ENCODE measurements around the gene APOC3.

APOC3 gene

GRCh38 chr11:116825854-116826750, 3.6 kb upstream of the APOC3 start:
- H3K9ac ChIP-seq: no peak overlapping the region
- H3K4me2 ChIP-seq: no peak overlapping the region
- TF ChIP-seq CTCF (conservative IDR thresholded peaks at IDR 0.05; ENCODE audit: low read depth, low read length): no peak

DNA sequence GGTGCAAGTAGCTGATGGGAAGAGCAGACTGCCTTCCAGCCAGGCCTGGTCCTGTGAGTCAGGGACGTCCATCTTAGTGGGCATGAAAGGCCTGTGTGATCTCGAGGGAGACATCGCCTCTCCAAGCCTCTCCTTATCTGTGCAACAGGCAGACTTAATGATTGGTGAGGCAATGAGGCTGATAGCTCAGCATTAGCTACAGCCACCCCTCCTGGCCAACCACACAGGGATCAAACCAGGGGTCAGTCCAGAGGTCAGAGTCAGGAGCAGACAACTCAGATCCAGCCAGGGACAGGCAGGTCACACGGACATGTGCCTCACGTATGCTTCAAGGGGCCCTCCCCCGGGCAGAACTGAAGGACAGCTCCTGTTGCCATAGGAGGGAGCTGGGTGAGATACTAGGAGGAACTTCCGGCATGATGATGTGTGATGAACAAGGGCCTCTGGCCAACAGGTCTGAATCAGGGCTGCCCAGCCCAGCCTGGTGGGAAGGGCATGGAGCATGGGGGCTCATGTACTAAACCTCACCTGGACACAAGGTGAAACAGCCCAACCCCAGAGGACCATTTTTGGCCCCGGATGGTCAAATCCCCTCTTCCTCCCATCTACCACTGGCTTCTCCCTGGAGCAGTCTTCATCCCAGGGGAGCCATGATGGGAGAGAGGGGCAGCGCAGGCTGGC, 2.8 kb upstream of the APOC3 start:
- Histone ChIP-seq H3K4me1 (ENCODE audit: low read depth, poor library complexity, severe bottlenecking) (no peaks in the 10 kb centered on the region), H4K20me1 (ENCODE audit: insufficient read depth) (no peaks in the 10 kb centered on the region), H3K4me3 (IDR thresholded peaks at IDR 0.05; ENCODE audit: insufficient read depth, low read depth, low read length) (no peak overlapping the region), H2AFZ (ENCODE audit: low read depth) (no peak overlapping the region), H3K36me3 (ENCODE audit: insufficient read depth) (no peaks in the 10 kb centered on the region), H3K27ac (no peak overlapping the region), H3K79me2 (ENCODE audit: insufficient read depth, low read depth) (no peaks in the 10 kb centered on the region), H3K4me2 (no peak overlapping the region), H3K9ac (no peak overlapping the region), H3K27me3 (ENCODE audit: insufficient read depth, low read depth) (no peaks in the 10 kb centered on the region)
- TF ChIP-seq CTCF (conservative IDR thresholded peaks at IDR 0.05; ENCODE audit: low read depth, low read length): no peak

More at GRCh38 chr11:116825854-116826750, 3.6 kb upstream of the APOC3 start:
- H3K27me3 ChIP-seq (ENCODE audit: insufficient read depth, low read depth): no peaks in the 10 kb centered on the region
- no peaks in the 10 kb centered on the region for H3K79me2 ChIP-seq (ENCODE audit: insufficient read depth, low read depth)
- H3K4me1 ChIP-seq (ENCODE audit: low read depth, poor library complexity, severe bottlenecking): no peaks in the 10 kb centered on the region
- H2AFZ ChIP-seq (ENCODE audit: low read depth): no peak overlapping the region
- H3K36me3 ChIP-seq (ENCODE audit: insufficient read depth): no peaks in the 10 kb centered on the region
- no peaks in the 10 kb centered on the region for H4K20me1 ChIP-seq (ENCODE audit: insufficient read depth)
- no peak overlapping the region for H3K27ac ChIP-seq
- H3K4me3 ChIP-seq (IDR thresholded peaks at IDR 0.05; ENCODE audit: insufficient read depth, low read depth, low read length): no peak overlapping the region

DNA sequence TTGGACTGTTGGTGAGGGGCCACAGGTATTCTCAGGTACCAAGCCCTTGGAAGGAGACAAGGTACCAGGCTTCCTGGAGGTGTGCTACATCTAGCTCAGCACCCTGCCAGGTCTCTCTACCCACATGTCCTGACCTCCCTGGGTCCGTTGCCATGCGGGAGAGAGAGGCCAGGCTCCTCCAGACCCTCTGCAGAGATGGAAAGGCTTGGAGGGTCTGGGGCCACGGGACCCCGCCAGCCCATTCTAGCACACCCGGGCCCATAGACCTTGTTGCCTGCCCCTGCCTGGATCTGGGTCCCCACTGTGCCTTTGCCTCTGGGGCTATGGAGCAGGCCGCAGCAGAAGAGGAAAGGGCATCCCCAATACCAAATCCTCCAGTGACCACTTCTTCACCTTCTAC, 2.2 kb upstream of the APOC3 start:
- no peak for TF ChIP-seq CTCF (conservative IDR thresholded peaks at IDR 0.05; ENCODE audit: low read depth, low read length)
- Histone ChIP-seq H3K4me3 (IDR thresholded peaks at IDR 0.05; ENCODE audit: insufficient read depth, low read depth, low read length) (no peak overlapping the region), H3K4me1 (ENCODE audit: low read depth, poor library complexity, severe bottlenecking) (no peaks in the 10 kb centered on the region), H3K27me3 (ENCODE audit: insufficient read depth, low read depth) (no peaks in the 10 kb centered on the region), H3K9ac (no peak overlapping the region), H2AFZ (ENCODE audit: low read depth) (no peak overlapping the region), H3K4me2 (no peak overlapping the region), H3K36me3 (ENCODE audit: insufficient read depth) (no peaks in the 10 kb centered on the region), H3K27ac (no peak overlapping the region), H3K79me2 (ENCODE audit: insufficient read depth, low read depth) (no peaks in the 10 kb centered on the region), H4K20me1 (ENCODE audit: insufficient read depth) (no peaks in the 10 kb centered on the region)

DNA sequence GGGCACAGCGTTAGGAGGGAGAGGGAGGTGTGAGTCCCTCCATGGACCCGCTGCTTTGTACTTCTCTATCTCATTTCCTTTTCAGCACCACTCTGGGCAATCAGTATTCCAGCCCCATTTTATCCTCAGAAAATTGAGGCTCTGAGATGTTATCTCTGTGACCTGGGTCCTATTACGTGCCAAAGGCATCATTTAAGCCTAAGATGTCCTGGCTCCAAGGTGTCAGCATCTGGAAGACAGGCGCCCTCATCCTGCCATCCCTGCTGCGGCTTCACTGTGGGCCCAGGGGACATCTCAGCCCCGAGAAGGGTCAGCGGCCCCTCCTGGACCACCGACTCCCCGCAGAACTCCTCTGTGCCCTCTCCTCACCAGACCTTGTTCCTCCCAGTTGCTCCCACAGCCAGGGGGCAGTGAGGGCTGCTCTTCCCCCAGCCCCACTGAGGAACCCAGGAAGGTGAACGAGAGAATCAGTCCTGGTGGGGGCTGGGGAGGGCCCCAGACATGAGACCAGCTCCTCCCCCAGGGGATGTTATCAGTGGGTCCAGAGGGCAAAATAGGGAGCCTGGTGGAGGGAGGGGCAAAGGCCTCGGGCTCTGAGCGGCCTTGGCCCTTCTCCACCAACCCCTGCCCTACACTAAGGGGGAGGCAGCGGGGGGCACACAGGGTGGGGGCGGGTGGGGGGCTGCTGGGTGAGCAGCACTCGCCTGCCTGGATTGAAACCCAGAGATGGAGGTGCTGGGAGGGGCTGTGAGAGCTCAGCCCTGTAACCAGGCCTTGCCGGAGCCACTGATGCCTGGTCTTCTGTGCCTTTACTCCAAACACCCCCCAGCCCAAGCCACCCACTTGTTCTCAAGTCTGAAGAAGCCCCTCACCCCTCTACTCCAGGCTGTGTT, 829 bp upstream of the APOC3 start:
- H3K9ac ChIP-seq: no peak overlapping the region
- H2AFZ ChIP-seq (ENCODE audit: low read depth): no peak overlapping the region
- H3K27ac ChIP-seq: no peak overlapping the region
- H3K4me3 ChIP-seq (IDR thresholded peaks at IDR 0.05; ENCODE audit: insufficient read depth, low read depth, low read length): no peak overlapping the region
- no peak overlapping the region for H3K4me2 ChIP-seq
- H3K27me3 ChIP-seq (ENCODE audit: insufficient read depth, low read depth): no peaks in the 10 kb centered on the region
- H3K36me3 ChIP-seq (ENCODE audit: insufficient read depth): no peaks in the 10 kb centered on the region
- H4K20me1 ChIP-seq (ENCODE audit: insufficient read depth): no peaks in the 10 kb centered on the region
- no peaks in the 10 kb centered on the region for H3K79me2 ChIP-seq (ENCODE audit: insufficient read depth, low read depth)
- H3K4me1 ChIP-seq (ENCODE audit: low read depth, poor library complexity, severe bottlenecking): no peaks in the 10 kb centered on the region
- TF ChIP-seq CTCF (conservative IDR thresholded peaks at IDR 0.05; ENCODE audit: low read depth, low read length): no peak

Data from KMS-11 (cell line).